Skeletal muscle satellite cell (primary cell): ENCODE results near the gene DSCAM.

ENCODE experiments used
- H3K27me3 ChIP-seq: 2 replicates; pipeline ENCODE4 v1.7.0; 2013; ENCODE audit warnings: low read length; ENCODE audit not compliant: control insufficient read depth, insufficient read depth
- H3K36me3 ChIP-seq: 2 replicates; pipeline ENCODE4 v1.7.0; 2013; ENCODE audit warnings: mild to moderate bottlenecking, control low read depth, low read length; ENCODE audit not compliant: insufficient read depth
- H3K4me1 ChIP-seq: 2 replicates; pipeline ENCODE4 v1.7.0; 2013; ENCODE audit warnings: low read length; ENCODE audit not compliant: control insufficient read depth, insufficient read depth
- H3K4me2 ChIP-seq: 2 replicates; pipeline ENCODE4 v1.7.0; 2013; ENCODE audit warnings: mild to moderate bottlenecking, low read length
- H3K4me3 ChIP-seq: 2 replicates; pipeline ENCODE4 v1.7.0; 2013; ENCODE audit warnings: low read length
- H3K9ac ChIP-seq: 2 replicates; pipeline ENCODE4 v1.7.0; 2013; ENCODE audit warnings: mild to moderate bottlenecking, low read depth, low read length, moderate library complexity
- H3K9me3 ChIP-seq: replicated peaks from 2 replicates; pipeline ENCODE4 v1.7.0; 2013; ENCODE audit warnings: mild to moderate bottlenecking, control low read depth, low read length

The DSCAM gene

GRCh38 chr21:40851749-40852148 is 4.8 kb upstream of the DSCAM start:
- Histone ChIP-seq H3K4me3 (no peak overlapping the region), H3K36me3 (no peaks in the 10 kb centered on the region), H3K4me2 (no peak overlapping the region), H3K4me1 (no peaks in the 10 kb centered on the region), H3K9ac (no peak overlapping the region), H3K27me3 (no peaks in the 10 kb centered on the region), H3K9me3 (peaks cover 23% of the 10 kb centered on the region)

DNA sequence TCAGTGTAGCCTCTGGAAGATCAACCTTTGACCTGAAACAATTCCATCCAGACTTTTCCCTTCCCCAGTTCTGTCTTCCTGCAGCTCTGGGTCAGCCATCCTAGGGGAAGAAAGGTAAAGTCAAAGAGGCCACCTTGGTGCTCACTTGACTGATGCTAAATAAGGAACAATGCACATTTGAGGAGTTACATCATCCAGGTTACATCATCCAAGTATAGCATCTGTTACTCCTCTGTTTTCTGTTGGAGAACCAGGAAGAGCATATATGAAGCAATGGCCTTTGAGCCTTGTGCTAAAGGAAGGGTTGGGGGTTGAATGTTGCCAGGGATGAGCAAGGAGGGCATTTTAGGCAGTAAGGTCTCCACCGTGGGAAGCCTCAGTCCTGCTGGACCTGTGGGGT is 3.1 kb upstream of the DSCAM start:
- peaks cover 21% of the 10 kb centered on the region for H3K9me3 ChIP-seq
- H3K9ac ChIP-seq = no peak overlapping the region
- no peak overlapping the region for H3K4me2 ChIP-seq
- H3K27me3 ChIP-seq = no peaks in the 10 kb centered on the region
- H3K4me1 ChIP-seq = no peaks in the 10 kb centered on the region
- no peak overlapping the region for H3K4me3 ChIP-seq
- H3K36me3 ChIP-seq = no peaks in the 10 kb centered on the region

- H3K27me3 ChIP-seq = no peaks in the 10 kb centered on the region
- no peak overlapping the region for H3K9ac ChIP-seq
- no peaks in the 10 kb centered on the region for H3K36me3 ChIP-seq
- no peak overlapping the region for H3K4me3 ChIP-seq
- no peaks in the 10 kb centered on the region for H3K4me1 ChIP-seq
- H3K4me2 ChIP-seq = no peak overlapping the region
- H3K9me3 ChIP-seq = peaks cover 12% of the 10 kb centered on the region
Measured at GRCh38 chr21:40847951-40848350, 993 bp upstream of the DSCAM start.

DNA sequence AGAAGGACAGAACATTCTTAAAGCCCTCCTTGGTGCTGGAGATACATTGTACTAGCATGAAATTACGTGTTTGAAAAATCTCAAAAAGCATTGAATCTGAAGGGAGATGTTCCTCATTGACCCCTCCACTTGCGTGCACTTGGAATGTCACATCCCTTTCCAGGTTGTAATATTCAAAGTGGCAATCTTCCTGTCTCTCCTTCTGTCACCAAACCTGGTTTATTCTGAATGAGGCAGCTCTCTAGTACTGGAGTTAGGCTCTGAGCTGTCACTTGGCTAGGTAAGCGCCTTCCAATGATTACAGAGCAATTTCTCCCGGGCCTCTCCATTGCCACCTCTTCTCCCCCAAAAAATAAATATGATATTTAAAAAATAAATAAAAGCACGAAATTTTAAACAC is 855 bp downstream of the DSCAM start:
- Histone ChIP-seq H3K9me3 (peaks cover 5% of the 10 kb centered on the region), H3K4me2 (no peak overlapping the region), H3K4me1 (no peaks in the 10 kb centered on the region), H3K36me3 (no peaks in the 10 kb centered on the region), H3K9ac (no peak overlapping the region), H3K4me3 (no peak overlapping the region), H3K27me3 (no peaks in the 10 kb centered on the region)

DNA sequence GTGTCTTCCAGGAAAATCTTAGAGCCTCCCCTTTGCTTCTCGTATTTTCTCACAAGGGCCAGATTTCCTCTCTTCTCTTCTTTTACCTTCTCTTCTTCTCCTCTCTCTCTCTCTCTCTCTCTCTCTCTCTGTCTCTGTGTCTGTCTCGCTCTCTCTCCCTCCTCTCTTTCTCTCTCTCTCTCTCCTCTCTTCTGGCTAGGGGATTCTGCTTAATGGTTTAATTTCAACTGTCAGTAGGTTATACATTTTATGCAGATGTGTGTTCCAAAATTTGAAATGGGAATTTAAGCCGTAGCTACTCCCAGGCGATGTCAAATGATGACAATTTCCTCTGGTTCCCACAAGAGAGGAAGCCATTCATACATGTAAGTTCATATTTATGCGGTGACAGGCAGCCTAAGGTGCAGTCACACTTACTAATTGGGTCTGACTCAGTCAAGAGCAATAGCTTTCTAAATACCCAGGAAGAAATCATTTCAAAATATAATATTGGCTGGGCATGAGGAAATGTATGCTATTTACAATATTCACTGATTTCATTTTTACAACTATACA is 1.4 kb downstream of the DSCAM start:
- no peak overlapping the region for H3K4me3 ChIP-seq
- H3K4me2 ChIP-seq = no peak overlapping the region
- H3K36me3 ChIP-seq = no peaks in the 10 kb centered on the region
- H3K27me3 ChIP-seq = no peaks in the 10 kb centered on the region
- no peaks in the 10 kb centered on the region for H3K4me1 ChIP-seq
- no peak overlapping the region for H3K9ac ChIP-seq
- peaks cover 5% of the 10 kb centered on the region for H3K9me3 ChIP-seq

- no peak overlapping the region for H3K4me3 ChIP-seq
- H3K9me3 ChIP-seq = peaks cover 5% of the 10 kb centered on the region
- H3K36me3 ChIP-seq = no peaks in the 10 kb centered on the region
- H3K27me3 ChIP-seq = no peaks in the 10 kb centered on the region
- H3K9ac ChIP-seq = no peak overlapping the region
- no peaks in the 10 kb centered on the region for H3K4me1 ChIP-seq
- H3K4me2 ChIP-seq = no peak overlapping the region
Measured at GRCh38 chr21:40844935-40845334, 2.0 kb downstream of the DSCAM start.

GRCh38 chr21:40842197-40842552 is 4.8 kb downstream of the DSCAM start:
- H3K4me1 ChIP-seq = no peaks in the 10 kb centered on the region
- no peak overlapping the region for H3K9ac ChIP-seq
- no peak overlapping the region for H3K4me2 ChIP-seq
- no peak overlapping the region for H3K4me3 ChIP-seq
- peaks cover 4% of the 10 kb centered on the region for H3K9me3 ChIP-seq
- no peaks in the 10 kb centered on the region for H3K36me3 ChIP-seq
- no peaks in the 10 kb centered on the region for H3K27me3 ChIP-seq

GRCh38 chr21:40841524-40842196 is 5.3 kb downstream of the DSCAM start:
- no peaks in the 10 kb centered on the region for H3K4me1 ChIP-seq
- H3K9me3 ChIP-seq = peaks cover 4% of the 10 kb centered on the region
- no peak overlapping the region for H3K9ac ChIP-seq
- H3K36me3 ChIP-seq = no peaks in the 10 kb centered on the region
- no peak overlapping the region for H3K4me3 ChIP-seq
- H3K4me2 ChIP-seq = no peak overlapping the region
- H3K27me3 ChIP-seq = no peaks in the 10 kb centered on the region

GRCh38 chr21:40840401-40841125 is 6.4 kb downstream of the DSCAM start:
- peaks cover 4% of the 10 kb centered on the region for H3K9me3 ChIP-seq
- no peaks in the 10 kb centered on the region for H3K4me1 ChIP-seq
- H3K9ac ChIP-seq = no peak overlapping the region
- no peak overlapping the region for H3K4me2 ChIP-seq
- no peak overlapping the region for H3K4me3 ChIP-seq
- no peaks in the 10 kb centered on the region for H3K27me3 ChIP-seq
- no peaks in the 10 kb centered on the region for H3K36me3 ChIP-seq

GRCh38 chr21:40839521-40839920 is 7.4 kb downstream of the DSCAM start:
- peaks cover 4% of the 10 kb centered on the region for H3K9me3 ChIP-seq
- no peak overlapping the region for H3K4me2 ChIP-seq
- H3K36me3 ChIP-seq = no peaks in the 10 kb centered on the region
- H3K4me1 ChIP-seq = no peaks in the 10 kb centered on the region
- no peak overlapping the region for H3K4me3 ChIP-seq
- H3K27me3 ChIP-seq = no peaks in the 10 kb centered on the region
- H3K9ac ChIP-seq = no peak overlapping the region

GRCh38 chr21:40837456-40837855 is 9.5 kb downstream of the DSCAM start:
- H3K36me3 ChIP-seq = no peaks in the 10 kb centered on the region
- no peak overlapping the region for H3K9ac ChIP-seq
- no peak overlapping the region for H3K4me3 ChIP-seq
- no peaks in the 10 kb centered on the region for H3K4me1 ChIP-seq
- H3K27me3 ChIP-seq = no peaks in the 10 kb centered on the region
- H3K9me3 ChIP-seq = peaks cover 4% of the 10 kb centered on the region
- no peak overlapping the region for H3K4me2 ChIP-seq
